ENCODE measurements around the gene TRMT112.

The TRMT112 gene

GRCh38 chr11:64287676-64288352 is 29.5 kb downstream of the TRMT112 start:
- H3K4me3 ChIP-seq (ENCODE audit: low read length), result no peak overlapping the region
- no peak for TF ChIP-seq CTCF (conservative IDR thresholded peaks at IDR 0.05; ENCODE audit: low read depth, low read length)
- DNase-seq (ENCODE audit: low read depth), result no peak

- no peak for DNase-seq (ENCODE audit: low read depth)
- no peak overlapping the region for H3K4me3 ChIP-seq (ENCODE audit: low read length)
- no peak for TF ChIP-seq CTCF (conservative IDR thresholded peaks at IDR 0.05; ENCODE audit: low read depth, low read length)
Measured at GRCh38 chr11:64286801-64287159, 30.6 kb downstream of the TRMT112 start.

GRCh38 chr11:64285885-64286800 is 31.2 kb downstream of the TRMT112 start:
- DNase-seq (ENCODE audit: low read depth), result no peak
- H3K4me3 ChIP-seq (ENCODE audit: low read length), result peak overlapping the region; percentile 74
- peak; percentile 32 for TF ChIP-seq CTCF (conservative IDR thresholded peaks at IDR 0.05; ENCODE audit: low read depth, low read length)

- peak within 1 kb of the TSS; percentile 74 for H3K4me3 ChIP-seq (ENCODE audit: low read length)
- DNase-seq (ENCODE audit: low read depth), result no peak
- TF ChIP-seq CTCF (conservative IDR thresholded peaks at IDR 0.05; ENCODE audit: low read depth, low read length), result no peak
Measured at GRCh38 chr11:64284962-64285884, 32.1 kb downstream of the TRMT112 start, which contains the start of gene GPR137. Gene GPR137, plus strand, starts transcription at chr11:64285848. Its CDS starts 677 bp downstream, at chr11:64286525.

GRCh38 chr11:64284048-64284961 is 33.1 kb downstream of the TRMT112 start, which contains the start of gene BAD:
Gene BAD, minus strand, starts transcription at chr11:64284665. Its CDS starts 297 bp downstream, at chr11:64284368.
- DNase-seq (ENCODE audit: low read depth), result peak; percentile 68
- no peak for TF ChIP-seq CTCF (conservative IDR thresholded peaks at IDR 0.05; ENCODE audit: low read depth, low read length)
- peak within 1 kb of the TSS; percentile 74 for H3K4me3 ChIP-seq (ENCODE audit: low read length)

GRCh38 chr11:64283092-64283491 is 34.3 kb downstream of the TRMT112 start:
- no peak for TF ChIP-seq CTCF (conservative IDR thresholded peaks at IDR 0.05; ENCODE audit: low read depth, low read length)
- no peak overlapping the region for H3K4me3 ChIP-seq (ENCODE audit: low read length)
- DNase-seq (ENCODE audit: low read depth), result no peak
